BLaER1 (cell line): ENCODE measurements around the gene MIGA2.
A peak's percentile ranks its signal among the peaks of the same experiment; 100 is the strongest.

Experiments
- H3K27ac ChIP-seq: shearing (Covaris generic); formaldehyde crosslinking; 2 replicates; pipeline ENCODE4 v1.8.1; 2022
- H3K27me3 ChIP-seq: shearing (Covaris generic); formaldehyde crosslinking; 2 replicates; pipeline ENCODE4 v1.8.1; 2022
- H3K36me3 ChIP-seq: shearing (Covaris generic); formaldehyde crosslinking; 2 replicates; pipeline ENCODE4 v1.8.1; 2022
- H3K4me1 ChIP-seq: shearing (Covaris generic); formaldehyde crosslinking; 2 replicates; pipeline ENCODE4 v1.8.1; 2022
- H3K4me2 ChIP-seq: shearing (Covaris generic); formaldehyde crosslinking; 2 replicates; pipeline ENCODE4 v1.8.1; 2022
- H3K4me3 ChIP-seq: shearing (Covaris generic); formaldehyde crosslinking; 2 replicates; pipeline ENCODE4 v1.8.1; 2022
- H3K9ac ChIP-seq: shearing (Covaris generic); formaldehyde crosslinking; 2 replicates; pipeline ENCODE4 v1.8.1; 2022
- H3K9me3 ChIP-seq: shearing (Covaris generic); formaldehyde crosslinking; 2 replicates; pipeline ENCODE4 v1.8.1; 2022
- H4K20me1 ChIP-seq: shearing (Covaris generic); formaldehyde crosslinking; 2 replicates; pipeline ENCODE4 v1.8.1; 2022
- Cebpa-rat ChIP-seq: shearing (Covaris generic); IDR thresholded peaks from 2 replicates; pipeline ENCODE4 v1.8.1; 2022

The MIGA2 gene

DNA sequence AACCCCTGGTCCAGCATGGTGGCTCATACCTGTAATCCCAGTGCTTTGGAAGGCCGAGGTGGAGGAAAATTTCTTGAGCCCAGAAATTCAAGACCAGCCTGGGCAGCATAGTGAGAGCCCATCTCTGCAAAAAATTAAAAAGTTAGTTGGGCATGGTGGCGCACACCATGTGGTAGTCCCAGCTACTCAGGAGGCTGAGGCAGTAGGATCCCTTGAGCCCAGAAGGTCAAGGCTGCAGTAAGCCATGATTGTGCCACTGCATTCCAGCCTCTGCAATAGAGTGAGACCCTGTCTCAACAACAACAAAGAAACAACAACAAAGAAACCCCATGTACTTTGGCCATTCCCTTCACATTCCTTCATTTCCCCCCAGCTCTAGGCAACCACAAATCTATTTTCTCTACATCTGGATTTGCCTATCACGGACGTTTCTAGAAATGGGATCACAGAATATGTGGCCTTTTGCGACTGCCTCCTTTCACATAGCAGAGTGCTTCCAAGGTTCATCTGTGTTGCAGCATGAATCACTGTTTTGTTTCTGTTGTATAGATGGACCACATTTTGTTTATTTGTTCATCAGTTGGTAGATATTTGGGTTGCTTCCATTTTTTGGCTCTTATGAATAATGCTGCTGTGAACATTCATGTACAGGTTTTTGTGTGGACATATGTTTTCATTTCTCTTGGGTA is 17.9 kb downstream of the MIGA2 start:
- Histone ChIP-seq H3K9ac (no peak overlapping the region), H3K36me3 (peaks cover 99% of the 10 kb centered on the region), H4K20me1 (no peaks in the 10 kb centered on the region), H3K9me3 (no peaks in the 10 kb centered on the region), H3K27ac (no peak overlapping the region), H3K4me3 (no peak overlapping the region), H3K4me1 (no peaks in the 10 kb centered on the region), H3K4me2 (no peak overlapping the region), H3K27me3 (no peaks in the 10 kb centered on the region)
- no peak for TF ChIP-seq Cebpa-rat

- Histone ChIP-seq H3K4me1 (no peaks in the 10 kb centered on the region), H3K4me2 (no peak overlapping the region), H3K9ac (0 out of 2 replicates have a peak overlapping the region, but pooled peaks have one; percentile 10), H3K4me3 (no peak overlapping the region), H3K27me3 (no peaks in the 10 kb centered on the region), H4K20me1 (no peaks in the 10 kb centered on the region), H3K36me3 (peaks cover 98% of the 10 kb centered on the region), H3K27ac (no peak overlapping the region), H3K9me3 (no peaks in the 10 kb centered on the region)
- no peak for TF ChIP-seq Cebpa-rat
These were observed 22.8 kb downstream of the MIGA2 start for GRCh38 chr9:129058965-129059795.

DNA sequence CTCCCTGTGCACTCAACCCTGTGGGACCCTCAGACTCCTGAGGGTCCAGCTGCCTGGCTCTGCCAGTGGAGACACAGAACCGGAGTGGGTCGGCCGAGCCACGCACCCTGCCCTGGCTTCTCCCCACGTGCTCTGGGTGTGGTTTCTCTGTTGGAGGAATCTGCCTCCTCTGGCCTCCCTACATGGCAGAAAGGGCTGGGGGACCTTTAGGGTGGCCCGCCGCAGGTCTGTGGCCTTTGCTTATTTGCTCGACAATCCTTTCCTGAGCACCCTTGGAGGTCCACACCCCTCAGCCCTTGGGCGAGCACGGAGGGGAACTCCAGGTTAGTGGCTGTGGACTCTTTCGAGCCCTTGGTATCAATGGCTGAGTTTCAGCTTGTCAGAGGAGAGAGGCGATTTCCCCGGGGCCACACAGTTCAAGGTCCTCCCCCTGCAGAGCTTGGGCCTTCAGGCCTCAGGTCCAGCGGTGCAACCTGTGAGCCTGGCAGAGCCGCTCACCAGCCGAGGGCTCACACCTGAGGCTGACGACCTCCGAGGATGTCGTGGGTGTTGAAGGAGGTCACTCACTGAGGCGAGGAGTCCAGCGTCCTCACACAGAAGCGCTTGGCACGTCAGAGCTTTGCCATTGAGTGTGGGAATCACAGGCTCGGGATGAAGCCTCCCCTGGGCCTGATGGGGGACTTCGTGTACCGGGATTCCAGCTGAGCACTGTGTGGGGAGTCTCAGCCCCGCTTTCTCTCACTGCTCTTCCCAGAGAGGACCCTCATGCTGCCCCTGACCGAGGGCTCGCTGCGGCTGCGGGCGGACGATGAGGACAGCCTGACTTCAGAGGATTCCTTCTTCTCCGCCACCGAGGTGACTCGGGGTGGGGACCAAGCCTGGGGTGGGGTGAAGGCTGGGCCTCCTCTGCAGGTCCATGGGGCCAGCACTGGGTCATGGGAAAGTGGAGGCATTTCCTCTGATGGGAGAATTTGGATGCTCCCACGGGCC is 23.7 kb downstream of the MIGA2 start:
- H3K9ac ChIP-seq, result no peak overlapping the region
- TF ChIP-seq Cebpa-rat, result no peak

DNA sequence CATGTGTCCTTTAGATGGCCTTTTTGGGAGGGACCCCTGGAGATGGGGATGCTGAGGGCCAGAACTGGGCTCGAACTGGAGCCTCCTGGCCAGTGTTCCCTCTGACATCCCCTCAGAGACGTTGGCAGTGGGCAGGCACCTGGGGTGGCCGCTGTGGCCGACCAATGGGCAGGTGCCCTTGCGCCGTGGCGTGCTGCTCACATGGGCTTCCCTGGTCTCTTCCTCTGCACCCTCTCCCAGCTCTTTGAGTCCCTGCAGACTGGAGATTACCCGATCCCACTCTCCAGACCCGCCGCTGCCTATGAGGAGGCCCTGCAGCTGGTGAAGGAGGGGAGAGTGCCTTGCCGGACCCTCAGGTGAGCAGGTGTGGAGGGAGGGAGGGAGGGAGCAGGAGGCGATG is 24.6 kb downstream of the MIGA2 start:
- no peak overlapping the region for H3K4me3 ChIP-seq
- no peak for TF ChIP-seq Cebpa-rat
- peaks cover 98% of the 10 kb centered on the region for H3K36me3 ChIP-seq
- H3K9me3 ChIP-seq, result no peaks in the 10 kb centered on the region
- H3K4me1 ChIP-seq, result no peaks in the 10 kb centered on the region
- no peaks in the 10 kb centered on the region for H3K27me3 ChIP-seq
- no peaks in the 10 kb centered on the region for H4K20me1 ChIP-seq
- H3K27ac ChIP-seq, result no peak overlapping the region
- H3K4me2 ChIP-seq, result no peak overlapping the region
- no peak overlapping the region for H3K9ac ChIP-seq

More for the DNA sequence above, 23.7 kb downstream of the MIGA2 start:
- Histone ChIP-seq H3K4me3 (no peak overlapping the region), H4K20me1 (no peaks in the 10 kb centered on the region), H3K27me3 (no peaks in the 10 kb centered on the region), H3K4me1 (no peaks in the 10 kb centered on the region), H3K27ac (no peak overlapping the region), H3K9me3 (no peaks in the 10 kb centered on the region), H3K36me3 (peaks cover 98% of the 10 kb centered on the region), H3K4me2 (no peak overlapping the region)

DNA sequence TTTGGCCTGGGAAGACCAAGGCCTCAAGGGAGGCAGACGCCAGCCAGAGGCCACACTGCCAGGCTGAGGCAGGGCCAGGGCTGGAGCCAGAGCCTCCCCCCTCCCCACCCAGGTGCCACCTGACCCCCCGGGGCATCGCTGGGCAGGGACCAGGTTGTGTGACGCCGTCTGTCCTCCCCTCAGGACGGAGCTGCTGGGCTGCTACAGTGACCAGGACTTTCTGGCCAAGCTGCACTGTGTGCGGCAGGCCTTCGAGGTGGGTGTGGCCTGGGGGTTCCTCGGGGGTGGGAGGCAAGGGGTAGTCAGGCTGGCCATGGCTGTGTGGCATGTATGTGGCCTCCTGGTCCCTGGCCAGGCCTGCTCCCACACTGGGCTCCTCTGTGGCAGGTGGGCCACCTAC is 26.6 kb downstream of the MIGA2 start:
- H3K9me3 ChIP-seq, result no peaks in the 10 kb centered on the region
- no peak for TF ChIP-seq Cebpa-rat
- H3K27me3 ChIP-seq, result no peaks in the 10 kb centered on the region
- no peaks in the 10 kb centered on the region for H4K20me1 ChIP-seq
- no peak overlapping the region for H3K9ac ChIP-seq
- no peak overlapping the region for H3K27ac ChIP-seq
- no peak overlapping the region for H3K4me3 ChIP-seq
- H3K36me3 ChIP-seq, result peaks cover 92% of the 10 kb centered on the region
- H3K4me1 ChIP-seq, result peaks cover 11% of the 10 kb centered on the region
- H3K4me2 ChIP-seq, result no peak overlapping the region

- Histone ChIP-seq H4K20me1 (no peaks in the 10 kb centered on the region), H3K9me3 (no peaks in the 10 kb centered on the region), H3K4me2 (no peak overlapping the region), H3K4me3 (no peak overlapping the region), H3K36me3 (peaks cover 80% of the 10 kb centered on the region), H3K9ac (no peak overlapping the region), H3K4me1 (peaks cover 24% of the 10 kb centered on the region), H3K27ac (no peak overlapping the region), H3K27me3 (no peaks in the 10 kb centered on the region)
- TF ChIP-seq Cebpa-rat, result no peak
These were observed 28.1 kb downstream of the MIGA2 start for GRCh38 chr9:129064499-129064908.

GRCh38 chr9:129068110-129068509 is 31.7 kb downstream of the MIGA2 start:
- no peak for TF ChIP-seq Cebpa-rat
- Histone ChIP-seq H3K9ac (peak overlapping the region; percentile 84), H3K4me2 (peak overlapping the region; percentile 99), H3K27me3 (no peaks in the 10 kb centered on the region), H3K27ac (peak overlapping the region; percentile 98), H4K20me1 (no peaks in the 10 kb centered on the region), H3K4me1 (peaks cover 53% of the 10 kb centered on the region), H3K36me3 (peaks cover 44% of the 10 kb centered on the region), H3K9me3 (no peaks in the 10 kb centered on the region), H3K4me3 (peak overlapping the region; percentile 44; the same call in 1 of the 2 replicates)

DNA sequence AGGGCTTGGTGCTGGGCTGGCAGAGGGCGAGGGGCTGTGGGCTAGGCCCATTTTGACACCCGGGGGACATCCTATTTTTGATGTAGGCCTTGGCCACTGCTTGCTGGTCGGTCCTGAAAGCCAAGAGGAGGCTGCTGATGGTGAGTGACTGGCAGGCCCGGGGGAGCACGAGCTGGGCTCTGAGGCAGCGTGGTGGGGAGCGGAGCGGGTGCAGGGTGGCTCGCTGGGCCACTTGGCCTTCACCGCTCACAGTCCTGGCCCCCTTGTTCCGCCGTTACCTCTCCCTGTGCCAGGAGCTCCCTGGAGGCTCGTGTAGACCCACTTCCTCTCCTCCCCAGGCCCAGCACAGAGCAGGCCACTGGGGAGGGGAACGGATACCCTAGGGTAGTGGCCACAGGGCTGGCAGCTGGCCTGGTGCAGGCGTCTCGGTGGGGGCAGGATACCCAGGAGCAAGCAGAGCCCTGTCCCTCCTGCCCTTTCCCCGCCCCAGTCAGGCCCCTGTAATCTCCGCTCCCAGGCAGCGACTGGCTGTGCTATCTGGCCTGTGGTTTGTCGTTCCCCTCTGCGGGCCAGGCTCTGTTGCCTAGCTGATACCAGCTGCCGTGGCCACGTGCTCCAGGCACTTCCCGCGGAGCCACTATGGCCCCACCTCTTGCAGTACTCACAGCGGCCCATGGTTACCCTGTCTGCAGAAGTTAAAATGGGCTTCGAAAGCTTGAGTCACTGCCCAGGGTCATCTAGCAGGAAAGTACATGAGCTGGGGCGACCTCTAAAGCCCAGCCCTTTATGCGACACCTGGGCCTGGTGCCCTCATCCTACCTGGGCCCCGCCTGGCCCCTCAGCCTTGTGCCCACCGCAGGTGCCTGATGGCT is 32.8 kb downstream of the MIGA2 start:
- peak overlapping the region; percentile 98 for H3K27ac ChIP-seq
- peak overlapping the region; percentile 62 for H3K4me3 ChIP-seq
- peak overlapping the region; percentile 84 for H3K9ac ChIP-seq

More for the DNA sequence above, 32.8 kb downstream of the MIGA2 start:
- Histone ChIP-seq H4K20me1 (no peaks in the 10 kb centered on the region), H3K36me3 (peaks cover 34% of the 10 kb centered on the region), H3K4me2 (peak overlapping the region; percentile 99), H3K27me3 (no peaks in the 10 kb centered on the region), H3K4me1 (peaks cover 53% of the 10 kb centered on the region), H3K9me3 (no peaks in the 10 kb centered on the region)
- TF ChIP-seq Cebpa-rat, result no peak
